Mesodermal cell (in vitro differentiated cells): ENCODE measurements around the gene IL1RL2.

Experiments
- H3K27ac ChIP-seq: 2 replicates; pipeline ENCODE4 v1.7.0; 2013; ENCODE audit warnings: mild to moderate bottlenecking, low read depth, low read length, moderate library complexity; ENCODE audit not compliant: severe bottlenecking
- H3K36me3 ChIP-seq: 2 replicates; pipeline ENCODE4 v1.7.1; 2013; ENCODE audit warnings: mild to moderate bottlenecking, low read length, moderate library complexity; ENCODE audit not compliant: control insufficient read depth, insufficient read depth
- H3K4me1 ChIP-seq: one replicate; pipeline ENCODE4 v1.7.1; 2013; ENCODE audit warnings: mild to moderate bottlenecking, low read length; ENCODE audit not compliant: insufficient read depth, control insufficient read depth, poor library complexity, severe bottlenecking
- H3K4me3 ChIP-seq: 2 replicates; pipeline ENCODE4 v1.7.0; 2013; ENCODE audit warnings: low read length, control low read depth, mild to moderate bottlenecking; ENCODE audit not compliant: insufficient read depth, poor library complexity, severe bottlenecking; ENCODE audit errors: extremely low read depth
- H3K9me3 ChIP-seq: 2 replicates; pipeline ENCODE4 v1.7.1; 2013; ENCODE audit warnings: mild to moderate bottlenecking, low read length, moderate library complexity; ENCODE audit not compliant: control insufficient read depth
- WGBS, 2 experiments: methylation state at CpG; one replicate each; pipeline ENCODE4 v1.1.5; 2013; ENCODE audit warnings: missing lambda C conversion rate in 2 of 2; ENCODE audit not compliant: insufficient coverage in 2 of 2; 5-methylcytosine and 5-hydroxymethylcytosine counted together

Gene IL1RL2

GRCh38 chr2:102159295-102159694, 27.5 kb upstream of the IL1RL2 start:
- no peak overlapping the region for H3K4me3 ChIP-seq
- H3K4me1 ChIP-seq: peaks cover 9% of the 10 kb centered on the region
- H3K36me3 ChIP-seq: peaks cover 5% of the 10 kb centered on the region
- no peaks in the 10 kb centered on the region for H3K9me3 ChIP-seq
- 80 to 83% methylated on average over 1 of the region's 1 CpG for WGBS, 2 experiments
- H3K27ac ChIP-seq: peak overlapping the region; percentile 39

- H3K27ac ChIP-seq: no peak overlapping the region
- H3K36me3 ChIP-seq: no peaks in the 10 kb centered on the region
- H3K4me3 ChIP-seq: no peak overlapping the region
- no peaks in the 10 kb centered on the region for H3K4me1 ChIP-seq
- no peaks in the 10 kb centered on the region for H3K9me3 ChIP-seq
- no CpG with 5 or more reads among the region's 4 CpGs for WGBS, 2 experiments
Observed at GRCh38 chr2:102166189-102166845, 20.5 kb upstream of the IL1RL2 start.

GRCh38 chr2:102168026-102168771, 18.6 kb upstream of the IL1RL2 start:
- 96 to 100% methylated on average over 3 to 4 of the region's 5 CpGs for WGBS, 2 experiments
- H3K4me1 ChIP-seq: no peaks in the 10 kb centered on the region
- H3K36me3 ChIP-seq: peaks cover 3% of the 10 kb centered on the region
- H3K9me3 ChIP-seq: no peaks in the 10 kb centered on the region
- H3K4me3 ChIP-seq: no peak overlapping the region
- H3K27ac ChIP-seq: no peak overlapping the region

- 96 to 97% methylated on average over 3 of the region's 5 CpGs for WGBS, 2 experiments
- Histone ChIP-seq H3K9me3 (no peaks in the 10 kb centered on the region), H3K36me3 (peaks cover 8% of the 10 kb centered on the region), H3K4me1 (no peaks in the 10 kb centered on the region), H3K27ac (no peak overlapping the region), H3K4me3 (no peak overlapping the region)
Observed at GRCh38 chr2:102171946-102172345, 14.9 kb upstream of the IL1RL2 start.

- WGBS, 2 experiments: 90% methylated on average over 2 of the region's 3 CpGs; no CpG with 5 or more reads in 1 of the 2 experiments
- Histone ChIP-seq H3K27ac (no peak overlapping the region), H3K36me3 (peaks cover 8% of the 10 kb centered on the region), H3K9me3 (no peaks in the 10 kb centered on the region), H3K4me1 (peaks cover 6% of the 10 kb centered on the region), H3K4me3 (no peak overlapping the region)
Observed at GRCh38 chr2:102172745-102173144, 14.1 kb upstream of the IL1RL2 start.

GRCh38 chr2:102176172-102176571, 10.7 kb upstream of the IL1RL2 start:
- H3K4me1 ChIP-seq: peaks cover 6% of the 10 kb centered on the region
- H3K4me3 ChIP-seq: no peak overlapping the region
- H3K27ac ChIP-seq: no peak overlapping the region
- no peaks in the 10 kb centered on the region for H3K9me3 ChIP-seq
- WGBS, 2 experiments: 73 to 95% methylated on average over 1 to 2 of the region's 3 CpGs
- peaks cover 8% of the 10 kb centered on the region for H3K36me3 ChIP-seq

- H3K4me3 ChIP-seq: no peak overlapping the region
- 87 to 100% methylated on average over 6 of the region's 7 CpGs for WGBS, 2 experiments
- H3K4me1 ChIP-seq: peaks cover 6% of the 10 kb centered on the region
- H3K9me3 ChIP-seq: no peaks in the 10 kb centered on the region
- no peak overlapping the region for H3K27ac ChIP-seq
- peaks cover 6% of the 10 kb centered on the region for H3K36me3 ChIP-seq
Observed at GRCh38 chr2:102177814-102178478, 8.9 kb upstream of the IL1RL2 start.

- Histone ChIP-seq H3K27ac (no peak overlapping the region), H3K4me3 (no peak overlapping the region), H3K36me3 (peaks cover 4% of the 10 kb centered on the region), H3K4me1 (peaks cover 6% of the 10 kb centered on the region), H3K9me3 (no peaks in the 10 kb centered on the region)
- 80% methylated on average over 2 of the region's 3 CpGs; no CpG with 5 or more reads in 1 of the 2 experiments for WGBS, 2 experiments
Observed at GRCh38 chr2:102179061-102179460, 7.8 kb upstream of the IL1RL2 start.

GRCh38 chr2:102179788-102180686, 6.8 kb upstream of the IL1RL2 start:
- Histone ChIP-seq H3K36me3 (peaks cover 4% of the 10 kb centered on the region), H3K9me3 (no peaks in the 10 kb centered on the region), H3K4me3 (no peak overlapping the region), H3K4me1 (peaks cover 6% of the 10 kb centered on the region), H3K27ac (no peak overlapping the region)
- WGBS, 2 experiments: 80% methylated on average over 2 of the region's 2 CpGs; no CpG with 5 or more reads in 1 of the 2 experiments

- Histone ChIP-seq H3K36me3 (peaks cover 4% of the 10 kb centered on the region), H3K4me1 (peaks cover 6% of the 10 kb centered on the region), H3K4me3 (no peak overlapping the region), H3K27ac (no peak overlapping the region), H3K9me3 (no peaks in the 10 kb centered on the region)
- WGBS, 2 experiments: no CpG with 5 or more reads among the region's 1 CpG
Observed at GRCh38 chr2:102180687-102180999, 6.2 kb upstream of the IL1RL2 start.
